Measurements from ENCODE around the gene RGS6.

GRCh38 chr14:72141084-72141483 lies 208.9 kb downstream of the RGS6 start:
- no peak for TF ChIP-seq CTCF (conservative IDR thresholded peaks at IDR 0.05; ENCODE audit: low read depth, low read length)
- TF ChIP-seq CEBPB (IDR thresholded peaks at IDR 0.05; ENCODE audit: low read depth, low read length) = no peak
